Right lobe of liver (tissue), 6 donors: ENCODE measurements around the gene RBM15B. TPM values are rescaled to one million over a fixed set of nuclear protein-coding genes. Genes with fewer than 3 reads are reported as not detected.

ENCODE experiments used
- ATAC-seq, 4 donors: fragments of 200-7000 bp; cut with Tn5 transposase; one replicate each; pipeline ENCODE4 v1.9.1; 2020; ENCODE audit warnings: mild to moderate bottlenecking in 4 of 4, moderate library complexity in 4 of 4
- DNase-seq, 3 donors: peaks; one replicate each; pipeline ENCODE4 v3.0.0-alpha.2; 2020
- H3K27ac ChIP-seq, 3 donors: fragments of 200-600 bp; one replicate each; pipeline ENCODE4 v1.8.0; 2022
- H3K27me3 ChIP-seq, 2 donors: fragments of 200-600 bp; one replicate each; pipeline ENCODE4 v1.8.0; 2022
- H3K36me3 ChIP-seq, 4 donors: fragments of 200-600 bp; sonication (generic) in 1 of 4; one replicate each; pipeline versions ENCODE4 v1.5.1 to v1.8.0; 2017 to 2022; ENCODE audit warnings: control low read depth in 1 of 4
- H3K4me1 ChIP-seq, 4 donors: fragments of 200-600 bp; sonication (generic) in 1 of 4; one replicate each; pipeline versions ENCODE4 v1.5.1 to v1.8.0; 2017 to 2022; ENCODE audit warnings: control low read depth in 1 of 4
- H3K4me3 ChIP-seq, 3 donors: fragments of 200-600 bp; one replicate each; pipeline ENCODE4 v1.8.0; 2022
- H3K9me3 ChIP-seq, 4 donors: fragments of 200-600 bp; sonication (generic) in 1 of 4; one replicate each; pipeline versions ENCODE4 v1.5.1 to v1.8.0; 2017 to 2022; ENCODE audit warnings: control low read depth in 1 of 4
- POLR2A ChIP-seq: fragments of 450-650 bp; IDR thresholded peaks from one replicate; pipeline ENCODE4 v1.6.1; 2017; ENCODE audit warnings: antibody characterized with exemption, mild to moderate bottlenecking
- WGBS: methylation state at CpG from one replicate; pipeline ENCODE4 v1.1.6; 2018; ENCODE audit warnings: low coverage, low lambda C conversion rate; ENCODE audit not compliant: insufficient coverage; ENCODE audit errors: missing lambda C conversion rate; 5-methylcytosine and 5-hydroxymethylcytosine counted together
- intact Hi-C, 2 donors: fragments of 100-400 bp; cut with DNase I; formaldehyde crosslinking; loops; one replicate each; pipeline versions ENCODE4 v1.11.2 to v1.14.1; 2022
- total RNA-seq, 6 experiments: library from RNA; depleted of rRNA in 2 of 6; stranded (reverse); fragments of >200 nt in 2 of 6; fragmentation: NEBNext Ultra II Directional in 3 of 6; extraction: Animal tissue kit (Norgen Biotek cat#: 25700) in 3 of 6; gene quantifications; one replicate each; pipeline versions ENCODE4 v1.1.0 to v1.2.4, GENCODE V29; 2016 to 2023
- TF ChIP-seq, protein P1 (sequence below), 4 donors: fragments of 200-600 bp in 3 of 4; fragments of 450-650 bp in 1 of 4; IDR thresholded peaks; one replicate each; pipeline versions ENCODE4 v1.5.1 to v1.8.0; 2016 to 2022; ENCODE audit warnings: antibody characterized with exemption in 4 of 4, mild to moderate bottlenecking in 2 of 4
- donor health status: DM: no; HTN: yes; CAD: no.
- donor health status: DM: no; HTN: no; CAD: no.
- donor health status: DM: no; HTN: no; CAD: no.
- donor health status: DM: no; HTN: yes; CAD: no.
- donor health status: DM: no; HTN: yes; CAD: no.

Gene RBM15B
- total RNA-seq, 6 experiments from 2014 or later, result 7.1 to 14.1 (median 9.4) TPM

DNA sequence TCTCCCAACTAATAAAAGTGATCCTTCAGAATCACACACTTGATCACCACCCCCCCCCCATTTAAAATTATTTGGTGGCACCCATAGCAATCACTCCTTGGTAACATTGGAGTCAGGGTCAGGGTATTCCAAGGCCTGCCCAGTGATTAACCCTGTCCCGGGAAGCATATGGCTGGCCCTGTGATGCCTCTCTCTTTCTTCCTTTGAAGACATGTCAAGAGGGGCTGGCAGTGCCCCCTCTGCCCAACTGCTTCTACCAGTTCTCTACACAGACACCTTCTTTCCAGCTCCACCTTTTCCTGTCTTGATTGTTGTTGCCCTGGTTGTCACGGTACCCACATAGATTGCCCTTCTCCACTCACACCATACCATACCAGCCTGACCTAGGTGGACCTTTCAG lies 36.9 kb upstream of the RBM15B start:
- no peaks in the 10 kb centered on the region for H3K4me1 ChIP-seq
- DNase-seq (no peak), ATAC-seq (no peak)
- no peak overlapping the region for H3K4me3 ChIP-seq
- H3K36me3 ChIP-seq, result no peaks in the 10 kb centered on the region
- intact Hi-C loops, result no loop called here
- WGBS, result 82% methylated on average over 2 of the region's 2 CpGs
- H3K9me3 ChIP-seq, result no peaks in the 10 kb centered on the region
- no peaks in the 10 kb centered on the region for H3K27me3 ChIP-seq
- no peak overlapping the region for H3K27ac ChIP-seq
- TF ChIP-seq, protein P1, sequence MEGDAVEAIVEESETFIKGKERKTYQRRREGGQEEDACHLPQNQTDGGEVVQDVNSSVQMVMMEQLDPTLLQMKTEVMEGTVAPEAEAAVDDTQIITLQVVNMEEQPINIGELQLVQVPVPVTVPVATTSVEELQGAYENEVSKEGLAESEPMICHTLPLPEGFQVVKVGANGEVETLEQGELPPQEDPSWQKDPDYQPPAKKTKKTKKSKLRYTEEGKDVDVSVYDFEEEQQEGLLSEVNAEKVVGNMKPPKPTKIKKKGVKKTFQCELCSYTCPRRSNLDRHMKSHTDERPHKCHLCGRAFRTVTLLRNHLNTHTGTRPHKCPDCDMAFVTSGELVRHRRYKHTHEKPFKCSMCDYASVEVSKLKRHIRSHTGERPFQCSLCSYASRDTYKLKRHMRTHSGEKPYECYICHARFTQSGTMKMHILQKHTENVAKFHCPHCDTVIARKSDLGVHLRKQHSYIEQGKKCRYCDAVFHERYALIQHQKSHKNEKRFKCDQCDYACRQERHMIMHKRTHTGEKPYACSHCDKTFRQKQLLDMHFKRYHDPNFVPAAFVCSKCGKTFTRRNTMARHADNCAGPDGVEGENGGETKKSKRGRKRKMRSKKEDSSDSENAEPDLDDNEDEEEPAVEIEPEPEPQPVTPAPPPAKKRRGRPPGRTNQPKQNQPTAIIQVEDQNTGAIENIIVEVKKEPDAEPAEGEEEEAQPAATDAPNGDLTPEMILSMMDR (IDR thresholded peaks at IDR 0.05), result no peak
- no peak for TF ChIP-seq POLR2A

DNA sequence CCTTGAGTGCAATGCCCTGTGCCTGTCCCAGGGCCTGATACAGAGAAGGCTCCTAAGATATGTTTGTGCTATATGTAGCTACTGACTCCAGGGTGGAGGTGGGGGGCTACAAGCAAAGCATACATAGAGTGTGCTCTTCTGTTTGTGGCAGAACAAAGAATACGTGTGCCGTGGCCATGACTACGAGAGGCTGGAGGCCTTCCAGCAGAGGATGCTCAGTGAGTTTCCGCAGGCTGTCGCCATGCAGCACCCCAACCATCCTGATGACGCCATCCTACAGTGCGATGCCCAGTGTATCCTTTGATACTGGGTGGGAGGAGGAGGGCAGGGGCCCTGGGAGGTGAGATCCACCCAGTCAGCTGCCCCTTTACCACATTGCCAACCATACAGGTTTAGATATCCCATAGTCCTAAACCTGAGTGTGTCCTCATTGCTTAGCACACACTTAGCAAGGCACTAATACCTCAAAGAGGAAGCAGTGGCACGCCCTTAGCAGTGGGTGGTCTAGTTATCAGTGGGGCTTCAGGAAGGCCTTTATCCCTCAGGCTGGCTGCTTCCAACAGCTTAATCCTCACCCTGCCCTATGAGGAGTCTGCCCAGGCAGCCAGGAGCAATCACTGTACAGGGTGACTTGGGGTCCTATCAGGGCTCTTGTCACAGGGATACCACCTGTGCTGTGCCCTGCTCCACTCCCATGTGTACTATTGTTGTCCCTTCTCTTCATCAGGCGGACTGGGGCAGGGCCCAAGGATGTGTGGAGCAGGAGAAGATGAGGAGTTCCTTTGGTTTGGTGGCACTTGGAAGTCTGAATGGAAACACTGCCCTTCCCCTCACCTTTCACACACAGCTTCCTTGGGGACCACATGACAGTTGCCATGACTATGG lies 36.1 kb upstream of the RBM15B start:
- no peaks in the 10 kb centered on the region for H3K4me1 ChIP-seq
- H3K36me3 ChIP-seq, result no peaks in the 10 kb centered on the region
- H3K27ac ChIP-seq, result no peak overlapping the region
- TF ChIP-seq, protein P1 (IDR thresholded peaks at IDR 0.05), result no peak
- TF ChIP-seq POLR2A, result no peak
- ATAC-seq (no peak), DNase-seq (no peak)
- H3K4me3 ChIP-seq, result no peak overlapping the region
- intact Hi-C loops, result no loop called here
- H3K9me3 ChIP-seq, result no peaks in the 10 kb centered on the region
- WGBS, result 80% methylated on average over 2 of the region's 9 CpGs
- H3K27me3 ChIP-seq, result no peaks in the 10 kb centered on the region

DNA sequence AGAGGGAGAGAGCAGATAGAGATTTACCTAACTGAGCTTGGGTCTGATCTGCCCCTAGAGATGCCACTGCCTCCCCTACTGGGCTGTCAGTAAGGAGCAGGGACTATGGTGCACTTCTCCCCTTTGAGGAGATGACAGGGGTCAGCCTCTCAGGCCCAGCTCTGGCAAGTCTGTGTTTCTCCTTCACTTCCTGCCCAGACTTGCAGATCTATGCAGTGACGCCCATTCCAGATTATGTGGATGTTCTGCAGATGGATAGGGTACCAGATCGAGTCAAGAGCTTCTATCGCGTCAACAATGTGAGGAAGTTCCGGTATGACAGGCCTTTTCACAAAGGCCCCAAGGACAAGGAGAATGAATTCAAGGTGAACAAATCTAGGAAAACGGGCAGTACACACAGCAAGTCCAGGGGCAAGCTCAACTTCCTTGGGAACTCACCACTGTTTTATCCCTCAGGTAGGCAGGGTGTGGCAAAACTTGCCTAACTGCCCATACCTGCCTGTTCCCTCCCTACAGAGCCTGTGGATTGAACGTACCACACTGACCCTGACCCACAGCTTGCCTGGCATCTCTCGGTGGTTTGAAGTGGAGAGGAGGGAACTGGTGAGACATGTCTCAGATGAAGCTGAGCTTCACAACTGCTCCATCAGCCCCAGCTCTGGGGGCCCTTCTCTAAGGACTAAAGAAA lies 35.0 kb upstream of the RBM15B start:
- intact Hi-C loops, result no loop called here
- Histone ChIP-seq H3K36me3 (no peaks in the 10 kb centered on the region), H3K4me1 (no peaks in the 10 kb centered on the region), H3K4me3 (no peak overlapping the region), H3K27me3 (no peaks in the 10 kb centered on the region), H3K9me3 (no peaks in the 10 kb centered on the region), H3K27ac (no peak overlapping the region)
- no peak for TF ChIP-seq POLR2A
- TF ChIP-seq, protein P1 (IDR thresholded peaks at IDR 0.05), result no peak
- DNase-seq (no peak), ATAC-seq (no peak)
- WGBS, result 62% methylated on average over 7 of the region's 8 CpGs

DNA sequence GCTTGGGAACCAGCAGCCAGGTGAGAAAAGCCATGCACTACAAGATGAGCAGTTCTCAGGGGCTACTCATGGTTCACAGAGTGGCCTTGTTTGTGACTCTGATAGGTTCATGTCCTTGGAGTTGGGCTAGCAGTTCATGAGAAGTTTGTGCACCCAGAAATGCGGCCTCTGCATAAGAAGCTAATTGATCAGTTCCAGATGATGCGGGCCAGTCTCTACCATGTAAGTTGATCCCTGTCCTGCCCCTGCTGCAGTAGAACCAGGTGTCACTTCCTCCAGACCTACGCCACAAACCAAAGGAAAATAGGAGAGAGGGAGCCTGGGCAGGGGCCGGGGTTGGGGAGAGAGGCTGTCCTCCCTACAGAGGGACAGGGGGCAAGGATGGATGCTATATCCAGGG lies 33.2 kb upstream of the RBM15B start:
- H3K27ac ChIP-seq, result no peak overlapping the region
- ATAC-seq (no peak), DNase-seq (no peak)
- no peak overlapping the region for H3K4me3 ChIP-seq
- no peaks in the 10 kb centered on the region for H3K27me3 ChIP-seq
- no peaks in the 10 kb centered on the region for H3K36me3 ChIP-seq
- intact Hi-C loops, result no loop called here
- H3K9me3 ChIP-seq, result no peaks in the 10 kb centered on the region
- no peaks in the 10 kb centered on the region for H3K4me1 ChIP-seq
- WGBS, result 30% methylated on average over 2 of the region's 4 CpGs
- TF ChIP-seq, protein P1 (IDR thresholded peaks at IDR 0.05), result no peak
- no peak for TF ChIP-seq POLR2A
